H1 (cell line): ENCODE data around the gene TFAP2C. TPM values are rescaled to one million over a fixed set of nuclear protein-coding genes. Genes with fewer than 3 reads are reported as not detected.

Experiments
- CTCF ChIA-PET: fragments of 300-600 bp; sonication (Branson Sonifier 250); formaldehyde crosslinking; loops from one replicate; lab custom pipeline; 2021; ENCODE audit not compliant: partially characterized antibody; lab: Charles Lee
- POLR2A ChIA-PET: fragments of 300-600 bp; sonication (Branson Sonifier 250); formaldehyde crosslinking; loops from one replicate; lab custom pipeline; 2021; ENCODE audit warnings: inconsistent platforms; ENCODE audit not compliant: partially characterized antibody; lab: Charles Lee
- DNase-seq, 2 experiments: peaks; one replicate each; pipeline versions ENCODE4 v3.0.0 to v3.0.0-alpha.2; 2010 to 2022; ENCODE audit warnings: low spot score in 2 of 2, low read depth in 1 of 2, mixed read lengths in 1 of 2
- FAIRE-seq: peaks from 2 replicates; lab custom pipeline; 2011; peaks lifted over from hg19 to GRCh38; lab: Jason Lieb, UNC
- H2AFZ ChIP-seq: 2 replicates; pipeline ENCODE4 v1.8.1; 2012; ENCODE audit warnings: low read length, inconsistent platforms
- H2AK5ac ChIP-seq: 2 replicates; pipeline ENCODE4 v1.6.1; 2013; ENCODE audit warnings: low read depth, low read length
- H2BK120ac ChIP-seq: replicated peaks from 2 replicates; pipeline ENCODE3; 2013; ENCODE audit warnings: low read depth, low read length, inconsistent platforms
- H2BK12ac ChIP-seq: 2 replicates; pipeline ENCODE4 v1.6.1; 2013; ENCODE audit warnings: low read depth, low read length
- H2BK15ac ChIP-seq: 2 replicates; pipeline ENCODE4 v1.6.1; 2013; ENCODE audit warnings: low read length
- H2BK20ac ChIP-seq: 2 replicates; pipeline ENCODE4 v1.6.1; 2013; ENCODE audit warnings: low read length
- H2BK5ac ChIP-seq: 2 replicates; pipeline ENCODE4 v1.6.1; 2013; ENCODE audit warnings: low read depth, low read length
- H3K14ac ChIP-seq: 2 replicates; pipeline ENCODE4 v1.6.1; 2013; ENCODE audit warnings: inconsistent platforms; ENCODE audit not compliant: insufficient read length
- H3K18ac ChIP-seq: 2 replicates; pipeline ENCODE4 v1.6.1; 2013; ENCODE audit warnings: low read length; ENCODE audit errors: extremely low read depth
- H3K23ac ChIP-seq: 2 replicates; pipeline ENCODE4 v1.6.1; 2013; ENCODE audit warnings: inconsistent platforms; ENCODE audit not compliant: insufficient read length
- H3K23me2 ChIP-seq: 2 replicates; pipeline ENCODE4 v1.6.1; 2013; ENCODE audit warnings: low read depth, low read length
- H3K27ac ChIP-seq: 2 replicates; pipeline ENCODE4 v1.6.1; 2011; ENCODE audit warnings: low read depth, low read length, inconsistent platforms
- H3K27me3 ChIP-seq, 4 experiments: replicated peaks in 1 of 4; 1 replicate in 1 of 4; 2 replicates in 3 of 4; pipeline versions ENCODE4 v1.6.1 to v1.8.1; 2011 to 2013; ENCODE audit warnings: low read length in 3 of 4, mild to moderate bottlenecking in 3 of 4, inconsistent platforms in 2 of 4, mixed read lengths in 2 of 4, moderate library complexity in 1 of 4; ENCODE audit not compliant: control insufficient read depth in 3 of 4, insufficient read depth in 3 of 4; ENCODE audit errors: extremely low read depth in 1 of 4
- H3K36me3 ChIP-seq, 4 experiments: 2 replicates each; pipeline versions ENCODE4 v1.6.1 to v1.8.1; 2011 to 2013; ENCODE audit warnings: mild to moderate bottlenecking in 4 of 4, low read length in 3 of 4, moderate library complexity in 2 of 4, control low read depth in 1 of 4, inconsistent platforms in 1 of 4; ENCODE audit not compliant: insufficient read depth in 4 of 4, control insufficient read depth in 2 of 4
- H3K4ac ChIP-seq: replicated peaks from 2 replicates; pipeline ENCODE3; 2013; ENCODE audit warnings: low read length, low read depth, mixed read lengths, inconsistent platforms; ENCODE audit not compliant: insufficient read length
- H3K4me1 ChIP-seq, 4 experiments: replicated peaks in 1 of 4; 1 replicate in 1 of 4; 2 replicates in 3 of 4; pipeline versions ENCODE4 v1.6.1 to v1.8.1; 2011 to 2013; ENCODE audit warnings: low read length in 3 of 4, inconsistent platforms in 2 of 4, mixed read lengths in 1 of 4; ENCODE audit not compliant: insufficient read depth in 4 of 4, control insufficient read depth in 3 of 4
- H3K4me2 ChIP-seq, 2 experiments: 2 replicates each; pipeline versions ENCODE4 v1.6.1 to v1.8.1; 2011 to 2013; ENCODE audit warnings: low read depth in 2 of 2, low read length in 2 of 2, control low read depth in 1 of 2, inconsistent platforms in 1 of 2, mild to moderate bottlenecking in 1 of 2; ENCODE audit not compliant: insufficient read depth in 1 of 2
- H3K4me3 ChIP-seq, 4 experiments: fragments of 200-600, 300-600 bp in 1 of 4; sonication (generic), shearing (Covaris generic), sonication (Bioruptor Twin) in 1 of 4; 2 replicates each; pipeline versions ENCODE4 v1.5.1 to v1.8.1; 2011 to 2016; ENCODE audit warnings: low read length in 4 of 4, low read depth in 3 of 4, control low read depth in 2 of 4, inconsistent platforms in 2 of 4, mild to moderate bottlenecking in 2 of 4, mixed read lengths in 1 of 4, moderate library complexity in 1 of 4; ENCODE audit not compliant: insufficient read depth in 2 of 4; ENCODE audit errors: extremely low read depth in 1 of 4
- H3K56ac ChIP-seq: replicated peaks from 2 replicates; pipeline ENCODE3; 2013; ENCODE audit warnings: low read depth, mild to moderate bottlenecking, mixed read lengths, low read length, inconsistent platforms; ENCODE audit not compliant: insufficient read length
- H3K79me1 ChIP-seq: 2 replicates; pipeline ENCODE4 v1.6.1; 2013; ENCODE audit warnings: low read depth, low read length, control low read depth
- H3K79me2 ChIP-seq, 2 experiments: 2 replicates each; pipeline versions ENCODE4 v1.6.1 to v1.8.1; 2012 to 2013; ENCODE audit warnings: low read length in 2 of 2, mild to moderate bottlenecking in 2 of 2, inconsistent platforms in 1 of 2; ENCODE audit not compliant: insufficient read depth in 2 of 2, control insufficient read depth in 1 of 2
- H3K9ac ChIP-seq, 4 experiments: replicated peaks in 1 of 4; 1 replicate in 1 of 4; 2 replicates in 3 of 4; pipeline versions ENCODE4 v1.6.1 to v1.8.1; 2011 to 2013; ENCODE audit warnings: low read depth in 3 of 4, low read length in 3 of 4, control low read depth in 2 of 4, mild to moderate bottlenecking in 2 of 4, moderate library complexity in 2 of 4, inconsistent platforms in 1 of 4; ENCODE audit errors: extremely low read depth in 1 of 4
- H3K9me3 ChIP-seq, 2 experiments: 2 replicates each; pipeline versions ENCODE4 v1.6.1 to v1.8.1; 2012 to 2013; ENCODE audit warnings: mild to moderate bottlenecking in 2 of 2, moderate library complexity in 2 of 2, control low read depth in 1 of 2, inconsistent platforms in 1 of 2, low read depth in 1 of 2, low read length in 1 of 2, mixed read lengths in 1 of 2; ENCODE audit not compliant: insufficient read depth in 2 of 2
- H4K20me1 ChIP-seq, 2 experiments: replicated peaks in 1 of 2; 2 replicates each; pipeline versions ENCODE3 to v1.8.1; 2011 to 2013; ENCODE audit warnings: inconsistent platforms in 2 of 2, low read length in 2 of 2, mild to moderate bottlenecking in 1 of 2; ENCODE audit not compliant: insufficient read depth in 2 of 2, control insufficient read depth in 1 of 2
- H4K5ac ChIP-seq: 2 replicates; pipeline ENCODE4 v1.6.1; 2013; ENCODE audit warnings: low read length, low read depth, mixed read lengths, inconsistent platforms; ENCODE audit not compliant: insufficient read length
- H4K8ac ChIP-seq: 2 replicates; pipeline ENCODE4 v1.8.0; 2013; ENCODE audit warnings: mild to moderate bottlenecking, moderate library complexity, low read length, inconsistent platforms; ENCODE audit not compliant: insufficient read depth; ENCODE audit errors: extremely low read depth
- H4K91ac ChIP-seq: replicated peaks from 2 replicates; pipeline ENCODE3; 2013; ENCODE audit warnings: low read length, mixed read lengths, inconsistent platforms; ENCODE audit not compliant: insufficient read length
- ASH2L ChIP-seq: fragments of 200-600, 300-600 bp; sonication (generic); IDR thresholded peaks from one replicate; pipeline ENCODE4 v1.7.1; 2017; ENCODE audit warnings: low read length
- BACH1 ChIP-seq: IDR thresholded peaks from 2 replicates; pipeline ENCODE4 v1.6.1; 2012; ENCODE audit warnings: low read length, improper control_type of control experiment
- CHD1 ChIP-seq: IDR thresholded peaks from 2 replicates; pipeline ENCODE4 v1.6.1; 2012; ENCODE audit warnings: low read depth, low read length, improper control_type of control experiment
- E2F6 ChIP-seq: IDR thresholded peaks from 2 replicates; pipeline ENCODE4 v1.6.1; 2012; ENCODE audit warnings: inconsistent platforms
- EZH2 ChIP-seq: fragments of 200-600 bp; sonication (generic); IDR thresholded peaks from 2 replicates; pipeline ENCODE4 v1.7.1; 2012; ENCODE audit warnings: low read depth, mild to moderate bottlenecking, moderate library complexity, low read length, inconsistent platforms; ENCODE audit not compliant: severe bottlenecking
- GTF2F1 ChIP-seq: IDR thresholded peaks from 2 replicates; pipeline ENCODE4 v1.6.1; 2012; ENCODE audit warnings: low read depth, low read length, improper control_type of control experiment, borderline replicate concordance
- KDM1A ChIP-seq: fragments of 200-600, 300-600 bp; sonication (generic); IDR thresholded peaks from 2 replicates; pipeline ENCODE4 v1.7.1; 2016; ENCODE audit warnings: mild to moderate bottlenecking, low read length, borderline replicate concordance
- RBBP5 ChIP-seq: IDR thresholded peaks from 2 replicates; pipeline ENCODE4 v1.7.1; 2012; ENCODE audit warnings: low read depth, mild to moderate bottlenecking, inconsistent platforms, low read length, moderate library complexity, borderline replicate concordance
- TBP ChIP-seq: IDR thresholded peaks from 2 replicates; pipeline ENCODE4 v1.6.1; 2011; ENCODE audit warnings: low read depth, low read length, improper control_type of control experiment
- TEAD4 ChIP-seq: IDR thresholded peaks from 2 replicates; pipeline ENCODE4 v1.6.1; 2012; ENCODE audit warnings: low read depth, low read length, inconsistent platforms, mixed read lengths
- WGBS, 2 experiments: shearing (Covaris generic) in 1 of 2; methylation state at CpG; one replicate each; pipeline versions ENCODE4 v1.1.6 to v1.1.7; 2013 to 2015; ENCODE audit warnings: low lambda C conversion rate in 2 of 2, mixed read lengths in 2 of 2, inconsistent platforms in 1 of 2, low coverage in 1 of 2, missing lambda C conversion rate in 1 of 2; ENCODE audit not compliant: insufficient replicate concordance in 2 of 2, insufficient coverage in 1 of 2, insufficient read length in 1 of 2; ENCODE audit errors: extremely low coverage in 1 of 2, missing lambda C conversion rate in 1 of 2; 5-methylcytosine and 5-hydroxymethylcytosine counted together
- polyA plus RNA-seq, 7 experiments: library from polyadenylated mRNA; depleted of rRNA in 3 of 7; stranded (reverse) in 5 of 7; unstranded in 2 of 7; fragments of >200 nt in 5 of 7; fragments of 200-250 nt in 2 of 7; gene quantifications; 1 replicate in 5 of 7; 2 replicates in 1 of 7; 4 replicates in 1 of 7; pipeline versions ENCODE4 v1.2.1 to v1.2.3, GENCODE V29; 2011 to 2013; ENCODE audit warnings: missing spikeins in 2 of 7, mixed read lengths in 2 of 7
- total RNA-seq: library from RNA; stranded (reverse); fragmentation: NEBNext Ultra II Directional; extraction: Animal tissue kit (Norgen Biotek cat#: 25700); gene quantifications from 2 replicates; pipeline ENCODE4 v1.2.1, GENCODE V29; 2021

The TFAP2C gene
- total and polyA plus RNA-seq, 2 of the 8 experiments (the other 6 are each of a cell fraction or from before 2014, with no cell fraction given), result 1.7 to 5.8 TPM

- Histone ChIP-seq H2BK120ac (no peak overlapping the region), H2BK20ac (peak overlapping the region; percentile 72; the same call in 1 of the 2 replicates), H3K27me3 (peaks cover 40 to 48% (median 41%) of the 10 kb centered on the region in 4 experiments), H3K27ac (no peak overlapping the region), H4K20me1 (peaks cover 15 to 27% of the 10 kb centered on the region in 2 experiments), H3K9ac (peak overlapping the region in 1 of 4 experiments; percentile 20; a peak in 4 of 7 replicates), H4K91ac (peak overlapping the region; percentile 73), H2BK15ac (peak overlapping the region; percentile 88; the same call in 1 of the 2 replicates), H3K18ac (peak overlapping the region; percentile 93), H3K79me2 (no peaks in the 10 kb centered on the region), H2BK5ac (peak overlapping the region; percentile 52; the same call in 1 of the 2 replicates), H3K4me2 (peak overlapping the region; percentile 77), H2AK5ac (no peak overlapping the region), H3K23me2 (peaks cover 32% of the 10 kb centered on the region), H3K9me3 (no peaks in the 10 kb centered on the region), H3K4me1 (peaks cover 4 to 18% (median 16%) of the 10 kb centered on the region in 4 experiments), H3K36me3 (no peaks in the 10 kb centered on the region), H2AFZ (peak overlapping the region; percentile 0; the same call in 1 of the 2 replicates), H4K8ac (peak overlapping the region; percentile 1; the same call in 1 of the 2 replicates), H4K5ac (no peak overlapping the region), H2BK12ac (peak overlapping the region; percentile 87; the same call in 1 of the 2 replicates), H3K4me3 (peak overlapping the region; percentile 42 to 81 (median 53)), H3K79me1 (no peaks in the 10 kb centered on the region), H3K23ac (no peak overlapping the region), H3K56ac (no peak overlapping the region), H3K14ac (no peak overlapping the region), H3K4ac (no peak overlapping the region)
- peak in 1 of 2 experiments; percentile 69 for DNase-seq
- no peak for FAIRE-seq
- ChIA-PET POLR2A (interaction anchor here (0.9 to 1.1 kb wide), 3 partner anchors 179 to 446 kb away, joined by 3 to 4 read pairs (median 3); no protein-coding TSS in a partner anchor), CTCF (interaction anchor here (0.6 to 1.4 kb wide), 4 partner anchors 32 to 233 kb away, joined by 3 to 5 read pairs (median 4); no protein-coding TSS in a partner anchor)
- WGBS, 2 experiments, result 2% methylated on average over 37 of the region's 54 CpGs; no CpG with 5 or more reads in 1 of the 2 experiments
- no peak; the same call in 1 of the 2 replicates for TF ChIP-seq BACH1
- TF ChIP-seq E2F6, result peak; percentile 34
- no peak for TF ChIP-seq TBP
- peak; percentile 10 for TF ChIP-seq EZH2
- TF ChIP-seq GTF2F1, result no peak
- no peak for TF ChIP-seq KDM1A
- peak; percentile 85 for TF ChIP-seq RBBP5
- TF ChIP-seq CHD1, result no peak
- peak; percentile 56 for TF ChIP-seq ASH2L
- no peak for TF ChIP-seq TEAD4
These were observed 4.1 kb upstream of the TFAP2C start for GRCh38 chr20:56624786-56625681.
